GM12892 (cell line): ENCODE data around the gene RITA1.

Experiments used
- POLR2A ChIP-seq: IDR thresholded peaks from 2 replicates; pipeline ENCODE4 v1.6.1; 2011; ENCODE audit warnings: low read depth, low read length, control low read depth
- POLR2AphosphoS5 ChIP-seq: IDR thresholded peaks from 2 replicates; pipeline ENCODE4 v1.6.1; 2011; ENCODE audit warnings: low read depth, low read length, control low read depth
- TAF1 ChIP-seq: IDR thresholded peaks from 2 replicates; pipeline ENCODE4 v1.6.1; 2011; ENCODE audit warnings: low read depth, mild to moderate bottlenecking, control low read depth, low read length, borderline replicate concordance

- TF ChIP-seq POLR2A (no peak), POLR2AphosphoS5 (no peak), TAF1 (no peak)
These were observed 49.0 kb downstream of the RITA1 start for GRCh38 chr12:113234483-113234882.
